Lower lobe of right lung (tissue), 2 donors: ENCODE measurements around the gene EEFSEC. TPM values are rescaled to one million over a fixed set of nuclear protein-coding genes. Genes with fewer than 3 reads are reported as not detected.

ENCODE experiments used
- ATAC-seq, 2 donors: fragments of 200-7000 bp; cut with Tn5 transposase; one replicate each; pipeline ENCODE4 v1.9.1; 2020 to 2022; ENCODE audit warnings: mild to moderate bottlenecking in 2 of 2, moderate library complexity in 2 of 2
- DNase-seq: peaks from one replicate; pipeline ENCODE4 v3.0.0-alpha.2; 2020
- H3K27ac ChIP-seq: fragments of 200-600 bp; one replicate; pipeline ENCODE4 v1.8.0; 2022
- H3K27me3 ChIP-seq: fragments of 200-600 bp; one replicate; pipeline ENCODE4 v1.8.0; 2022; ENCODE audit warnings: low read depth
- H3K36me3 ChIP-seq: fragments of 200-600 bp; one replicate; pipeline ENCODE4 v1.8.0; 2022; ENCODE audit warnings: mild to moderate bottlenecking
- H3K4me1 ChIP-seq: fragments of 200-600 bp; one replicate; pipeline ENCODE4 v1.8.0; 2022
- H3K4me3 ChIP-seq: fragments of 200-600 bp; one replicate; pipeline ENCODE4 v1.8.0; 2022; ENCODE audit warnings: mild to moderate bottlenecking
- H3K9me3 ChIP-seq: fragments of 200-600 bp; one replicate; pipeline ENCODE4 v1.8.0; 2022
- intact Hi-C: fragments of 100-400 bp; cut with DNase I; formaldehyde crosslinking; loops from one replicate; pipeline ENCODE4 v1.11.0; 2022
- total RNA-seq: library from RNA; stranded (reverse); fragmentation: NEBNext Ultra II Directional; extraction: Animal tissue kit (Norgen Biotek cat#: 25700); gene quantifications from one replicate; pipeline ENCODE4 v1.2.1, GENCODE V29; 2021
- TF ChIP-seq, protein P1 (sequence below): fragments of 200-600 bp; IDR thresholded peaks from one replicate; pipeline ENCODE4 v1.8.0; 2022; ENCODE audit warnings: antibody characterized with exemption, mild to moderate bottlenecking
- donor health status: DM: no; HTN: yes; CAD: no; lungs with severe emphysema.

EEFSEC gene
- total RNA-seq, 1 donor from 2014 or later, result 15.6 TPM

DNA sequence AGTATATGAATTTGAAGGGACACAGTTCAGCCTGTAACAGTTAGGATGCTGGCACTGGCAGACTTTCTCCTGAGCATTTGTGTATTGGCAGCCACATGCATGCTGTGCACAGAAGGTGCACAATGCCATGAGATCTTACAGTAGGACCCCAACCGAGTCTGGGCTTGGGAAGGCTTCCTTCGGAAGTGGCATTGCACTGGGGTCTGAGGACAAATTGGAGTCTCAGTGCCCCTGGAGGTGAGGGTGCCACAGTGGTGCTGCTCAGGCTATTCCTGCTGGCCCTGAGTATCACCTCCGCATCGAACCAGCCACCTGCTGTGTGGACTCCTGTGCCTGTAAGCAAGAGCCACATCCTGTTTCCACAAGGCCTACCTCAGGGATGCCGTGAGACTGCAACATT, 213.9 kb downstream of the EEFSEC start:
- no peak overlapping the region for H3K4me3 ChIP-seq
- ATAC-seq (no peak), DNase-seq (no peak)
- H3K9me3 ChIP-seq, result no peaks in the 10 kb centered on the region
- no peak overlapping the region for H3K27ac ChIP-seq
- no peaks in the 10 kb centered on the region for H3K27me3 ChIP-seq
- peaks cover 9% of the 10 kb centered on the region for H3K4me1 ChIP-seq
- peaks cover 10% of the 10 kb centered on the region for H3K36me3 ChIP-seq
- TF ChIP-seq, protein P1, sequence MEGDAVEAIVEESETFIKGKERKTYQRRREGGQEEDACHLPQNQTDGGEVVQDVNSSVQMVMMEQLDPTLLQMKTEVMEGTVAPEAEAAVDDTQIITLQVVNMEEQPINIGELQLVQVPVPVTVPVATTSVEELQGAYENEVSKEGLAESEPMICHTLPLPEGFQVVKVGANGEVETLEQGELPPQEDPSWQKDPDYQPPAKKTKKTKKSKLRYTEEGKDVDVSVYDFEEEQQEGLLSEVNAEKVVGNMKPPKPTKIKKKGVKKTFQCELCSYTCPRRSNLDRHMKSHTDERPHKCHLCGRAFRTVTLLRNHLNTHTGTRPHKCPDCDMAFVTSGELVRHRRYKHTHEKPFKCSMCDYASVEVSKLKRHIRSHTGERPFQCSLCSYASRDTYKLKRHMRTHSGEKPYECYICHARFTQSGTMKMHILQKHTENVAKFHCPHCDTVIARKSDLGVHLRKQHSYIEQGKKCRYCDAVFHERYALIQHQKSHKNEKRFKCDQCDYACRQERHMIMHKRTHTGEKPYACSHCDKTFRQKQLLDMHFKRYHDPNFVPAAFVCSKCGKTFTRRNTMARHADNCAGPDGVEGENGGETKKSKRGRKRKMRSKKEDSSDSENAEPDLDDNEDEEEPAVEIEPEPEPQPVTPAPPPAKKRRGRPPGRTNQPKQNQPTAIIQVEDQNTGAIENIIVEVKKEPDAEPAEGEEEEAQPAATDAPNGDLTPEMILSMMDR, result no peak
- intact Hi-C loops, result no loop called here

DNA sequence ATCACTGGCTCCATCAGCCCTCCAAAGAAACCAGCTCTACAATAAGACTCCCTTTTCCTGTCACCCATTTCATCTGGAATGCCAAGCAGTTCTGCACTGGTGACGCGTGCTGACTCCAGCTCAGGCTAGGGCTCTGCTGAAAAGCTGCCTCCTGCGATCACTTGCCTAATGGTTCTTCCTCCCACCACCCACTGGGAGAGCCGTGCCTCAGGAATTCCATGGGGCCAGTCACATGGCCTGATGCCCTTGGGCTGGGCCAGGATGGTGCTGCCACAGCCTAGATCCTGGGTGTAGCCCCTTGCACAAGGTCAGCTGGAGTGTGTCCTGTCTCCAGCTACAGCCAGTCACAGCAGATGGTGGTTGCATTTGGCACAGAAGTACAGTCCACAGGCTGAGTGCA, 214.5 kb downstream of the EEFSEC start:
- Histone ChIP-seq H3K4me1 (peaks cover 9% of the 10 kb centered on the region), H3K4me3 (no peak overlapping the region), H3K36me3 (peaks cover 5% of the 10 kb centered on the region), H3K27ac (no peak overlapping the region), H3K27me3 (no peaks in the 10 kb centered on the region), H3K9me3 (no peaks in the 10 kb centered on the region)
- TF ChIP-seq, protein P1, result no peak
- ATAC-seq, result no peak
- intact Hi-C loops, result no loop called here
- no peak for DNase-seq

DNA sequence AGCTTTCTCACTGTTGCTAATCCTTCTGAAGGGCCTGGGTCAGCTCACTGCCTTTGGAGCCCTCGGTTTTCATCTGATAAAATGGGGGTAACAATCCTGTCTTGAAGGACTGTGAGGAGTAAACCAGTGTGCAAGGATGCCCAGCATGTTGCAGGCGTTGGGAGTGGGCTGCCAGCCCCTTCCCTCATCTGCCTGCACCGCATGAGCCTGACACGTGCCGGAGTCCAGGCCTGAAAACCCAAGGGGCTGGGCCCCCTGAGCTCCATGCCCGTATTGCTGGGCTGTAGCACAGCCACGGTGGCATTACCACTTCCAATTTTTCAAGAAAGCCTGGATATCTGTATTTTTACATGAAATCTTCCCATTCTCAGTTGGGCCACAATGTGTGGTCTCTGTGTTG, 215.3 kb downstream of the EEFSEC start:
- Histone ChIP-seq H3K9me3 (no peaks in the 10 kb centered on the region), H3K4me3 (no peak overlapping the region), H3K27me3 (no peaks in the 10 kb centered on the region), H3K36me3 (peaks cover 5% of the 10 kb centered on the region), H3K4me1 (peaks cover 9% of the 10 kb centered on the region), H3K27ac (no peak overlapping the region)
- DNase-seq (no peak), ATAC-seq (no peak)
- intact Hi-C loops, result no loop called here
- TF ChIP-seq, protein P1, result no peak

DNA sequence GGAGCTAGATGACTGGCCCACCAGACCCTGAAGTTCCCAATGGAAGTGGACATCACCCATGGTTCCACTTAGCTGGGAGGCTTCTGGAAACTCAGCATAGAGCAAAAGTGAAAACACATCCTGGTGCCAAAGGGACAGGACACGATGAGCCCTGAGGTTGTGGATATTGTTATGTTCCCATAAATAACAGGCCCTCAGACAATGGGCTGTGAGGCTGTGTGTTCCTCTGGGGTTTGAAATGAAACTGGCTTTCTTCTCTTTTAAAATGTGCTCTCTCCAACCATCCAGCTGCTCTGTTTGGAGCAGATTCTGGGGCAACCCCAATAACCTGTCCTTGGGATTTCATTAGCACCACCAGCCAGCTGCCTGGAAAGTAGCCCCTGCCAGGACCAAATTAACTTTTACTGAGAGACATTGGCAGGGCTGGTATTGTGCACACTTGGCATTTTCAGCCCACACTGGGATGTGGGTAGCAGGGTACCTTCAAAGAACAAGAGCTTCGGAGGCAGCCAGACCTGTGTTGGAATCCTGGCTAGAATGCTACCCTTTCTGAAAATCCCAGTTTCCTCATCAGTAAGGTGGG, 215.9 kb downstream of the EEFSEC start:
- Histone ChIP-seq H3K27me3 (no peaks in the 10 kb centered on the region), H3K4me3 (no peak overlapping the region), H3K9me3 (no peaks in the 10 kb centered on the region), H3K4me1 (peaks cover 9% of the 10 kb centered on the region), H3K27ac (no peak overlapping the region), H3K36me3 (peaks cover 5% of the 10 kb centered on the region)
- TF ChIP-seq, protein P1, result no peak
- intact Hi-C loops, result no loop called here
- ATAC-seq (no peak), DNase-seq (no peak)

DNA sequence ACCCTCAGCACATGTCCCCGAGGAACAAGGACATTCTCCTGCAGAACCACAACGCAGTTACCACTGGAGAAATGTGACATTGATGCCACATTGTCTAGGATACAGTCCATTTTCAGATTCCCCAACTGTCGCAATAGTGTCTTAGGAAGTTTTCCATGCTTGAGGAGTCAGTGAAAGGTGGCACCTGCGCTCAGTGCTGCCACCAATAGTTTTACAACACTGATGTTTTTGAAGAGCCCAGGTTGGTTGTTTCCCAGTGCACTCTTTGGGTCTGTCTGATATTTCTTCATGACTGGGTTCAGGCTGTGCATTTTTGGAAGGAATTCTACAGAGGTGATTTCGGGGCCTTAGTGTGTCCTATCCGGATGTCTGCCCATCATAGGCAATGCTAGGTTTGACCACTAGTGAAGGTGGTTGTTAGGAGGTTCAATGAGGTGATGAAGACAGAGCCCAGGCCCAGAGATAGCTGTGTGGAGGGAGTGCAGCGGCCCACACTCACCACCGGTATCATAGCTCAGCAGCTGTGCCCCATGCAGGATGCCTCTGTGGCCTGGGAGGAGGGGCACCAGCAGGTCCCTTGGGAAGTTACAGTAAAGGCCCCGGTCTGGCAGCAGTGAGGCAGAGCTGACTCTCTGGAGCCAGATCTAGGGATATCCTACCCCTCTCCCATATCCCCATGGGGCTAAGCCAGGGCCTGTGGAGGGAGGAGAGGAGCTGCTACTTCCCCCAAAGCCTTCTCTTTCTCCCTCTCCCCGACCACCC, 216.8 kb downstream of the EEFSEC start:
- TF ChIP-seq, protein P1, result no peak
- Histone ChIP-seq H3K27me3 (no peaks in the 10 kb centered on the region), H3K4me1 (peaks cover 9% of the 10 kb centered on the region), H3K9me3 (no peaks in the 10 kb centered on the region), H3K27ac (no peak overlapping the region), H3K36me3 (peaks cover 5% of the 10 kb centered on the region), H3K4me3 (no peak overlapping the region)
- ATAC-seq, result no peak
- peak; percentile 25 for DNase-seq
- intact Hi-C loops, result no loop called here
